Mesenchymal stem cell (in vitro differentiated cells and primary cell): Measurements from ENCODE around the gene GNG13.

ENCODE experiments used
- DNase-seq: peaks from one replicate; pipeline ENCODE4 v3.0.0-alpha.2; 2013
- H2AFZ ChIP-seq: one replicate; pipeline ENCODE4 v1.6.1; 2013; ENCODE audit warnings: low read depth, mild to moderate bottlenecking, control low read depth, inconsistent platforms, low read length, moderate library complexity
- H2AK5ac ChIP-seq: 2 replicates; pipeline ENCODE4 v1.6.1; 2013; ENCODE audit warnings: low read length, moderate library complexity, mild to moderate bottlenecking, inconsistent platforms; ENCODE audit not compliant: severe bottlenecking
- H2BK120ac ChIP-seq: one replicate; pipeline ENCODE4 v1.6.1; 2013; ENCODE audit warnings: low read depth, mild to moderate bottlenecking, inconsistent platforms, low read length, moderate library complexity
- H2BK12ac ChIP-seq, 2 experiments: one replicate each; pipeline ENCODE4 v1.6.1; 2013; ENCODE audit warnings: inconsistent platforms in 2 of 2, low read length in 2 of 2, mild to moderate bottlenecking in 2 of 2, moderate library complexity in 2 of 2, control low read depth in 1 of 2
- H2BK15ac ChIP-seq: one replicate; pipeline ENCODE4 v1.6.1; 2013; ENCODE audit warnings: mild to moderate bottlenecking, low read depth, inconsistent platforms; ENCODE audit not compliant: poor library complexity, severe bottlenecking
- H2BK5ac ChIP-seq: 2 replicates; pipeline ENCODE4 v1.6.1; 2013; ENCODE audit warnings: low read depth, mild to moderate bottlenecking, low read length, control low read depth, inconsistent platforms; ENCODE audit not compliant: poor library complexity, severe bottlenecking
- H3K14ac ChIP-seq, 2 experiments: one replicate each; pipeline ENCODE4 v1.6.1; 2013; ENCODE audit warnings: inconsistent platforms in 2 of 2, low read length in 2 of 2, control low read depth in 1 of 2, mild to moderate bottlenecking in 1 of 2, moderate library complexity in 1 of 2
- H3K18ac ChIP-seq, 2 experiments: one replicate each; pipeline ENCODE4 v1.6.1; 2013; ENCODE audit warnings: inconsistent platforms in 2 of 2, low read length in 2 of 2, control low read depth in 1 of 2, low read depth in 1 of 2, mild to moderate bottlenecking in 1 of 2
- H3K23ac ChIP-seq, 2 experiments: one replicate each; pipeline ENCODE4 v1.6.1; 2013; ENCODE audit warnings: inconsistent platforms in 2 of 2, low read length in 2 of 2, mild to moderate bottlenecking in 2 of 2, moderate library complexity in 2 of 2, control low read depth in 1 of 2
- H3K27ac ChIP-seq: 2 replicates; pipeline ENCODE4 v1.5.1; 2013; ENCODE audit warnings: mild to moderate bottlenecking, moderate library complexity, low read length, control low read depth, inconsistent platforms; ENCODE audit not compliant: poor library complexity, severe bottlenecking
- H3K27me3 ChIP-seq, 2 experiments: 2 replicates each; pipeline versions ENCODE4 v1.6.1 to v1.7.0; 2013; ENCODE audit warnings: low read length in 2 of 2, mild to moderate bottlenecking in 2 of 2, moderate library complexity in 2 of 2, control low read depth in 1 of 2, inconsistent platforms in 1 of 2; ENCODE audit not compliant: control insufficient read depth in 1 of 2, insufficient read depth in 1 of 2
- H3K36me3 ChIP-seq, 2 experiments: 2 replicates each; pipeline versions ENCODE4 v1.6.1 to v1.7.0; 2013; ENCODE audit warnings: low read length in 2 of 2, control low read depth in 1 of 2, inconsistent platforms in 1 of 2, low read depth in 1 of 2, mild to moderate bottlenecking in 1 of 2; ENCODE audit not compliant: insufficient read depth in 2 of 2, control insufficient read depth in 1 of 2
- H3K4ac ChIP-seq, 2 experiments: one replicate each; pipeline ENCODE4 v1.6.1; 2013; ENCODE audit warnings: inconsistent platforms in 2 of 2, low read length in 2 of 2, mild to moderate bottlenecking in 2 of 2, moderate library complexity in 2 of 2, control low read depth in 1 of 2, low read depth in 1 of 2
- H3K4me1 ChIP-seq: 2 replicates; pipeline ENCODE4 v1.6.1; 2013; ENCODE audit warnings: low read depth, low read length, control low read depth; ENCODE audit not compliant: control insufficient read depth, insufficient read depth
- H3K4me2 ChIP-seq: 2 replicates; pipeline ENCODE4 v1.6.1; 2013; ENCODE audit warnings: low read length, mild to moderate bottlenecking, inconsistent platforms; ENCODE audit not compliant: poor library complexity, severe bottlenecking
- H3K4me3 ChIP-seq, 2 experiments: 2 replicates each; pipeline versions ENCODE4 v1.5.1 to v1.7.0; 2013; ENCODE audit warnings: low read length in 2 of 2, mild to moderate bottlenecking in 2 of 2, control low read depth in 1 of 2, low read depth in 1 of 2; ENCODE audit not compliant: insufficient read depth in 1 of 2
- H3K79me1 ChIP-seq: replicated peaks from 2 replicates; pipeline ENCODE4 v1.6.1; 2013; ENCODE audit warnings: mild to moderate bottlenecking, control low read depth, low read length, inconsistent platforms; ENCODE audit not compliant: poor library complexity, severe bottlenecking
- H3K9ac ChIP-seq: 2 replicates; pipeline ENCODE4 v1.7.0; 2013; ENCODE audit warnings: mild to moderate bottlenecking, low read length, moderate library complexity
- H3K9me3 ChIP-seq: 2 replicates; pipeline ENCODE4 v1.7.0; 2013; ENCODE audit warnings: mild to moderate bottlenecking, low read length; ENCODE audit not compliant: control insufficient read depth
- H4K8ac ChIP-seq: one replicate; pipeline ENCODE4 v1.6.1; 2013; ENCODE audit warnings: inconsistent platforms, mild to moderate bottlenecking, low read length, moderate library complexity
- H4K91ac ChIP-seq: one replicate; pipeline ENCODE4 v1.6.1; 2013; ENCODE audit warnings: mild to moderate bottlenecking, low read length, inconsistent platforms
- WGBS: methylation state at CpG from one replicate; pipeline ENCODE4 v1.1.7; 2013; ENCODE audit warnings: mixed read lengths; 5-methylcytosine and 5-hydroxymethylcytosine counted together

The GNG13 gene

GRCh38 chr16:835373-835772, 34.8 kb upstream of the GNG13 start:
- H3K4ac ChIP-seq: no peak overlapping the region
- H2AK5ac ChIP-seq: no peak overlapping the region
- H3K4me2 ChIP-seq: no peak overlapping the region
- no peak overlapping the region for H2BK15ac ChIP-seq
- no peak overlapping the region for H4K8ac ChIP-seq
- no peak overlapping the region for H3K4me3 ChIP-seq
- no peak overlapping the region for H3K18ac ChIP-seq
- 88% methylated on average over 10 of the region's 10 CpGs for WGBS
- no peak overlapping the region for H3K27ac ChIP-seq
- no peak overlapping the region for H4K91ac ChIP-seq
- no peak overlapping the region for H2BK120ac ChIP-seq
- peaks cover 28% of the 10 kb centered on the region for H3K9me3 ChIP-seq
- H3K14ac ChIP-seq: no peak overlapping the region
- H2BK12ac ChIP-seq: no peak overlapping the region
- no peak overlapping the region for H3K23ac ChIP-seq
- H3K79me1 ChIP-seq: no peaks in the 10 kb centered on the region
- H3K4me1 ChIP-seq: peaks cover 1% of the 10 kb centered on the region
- no peak overlapping the region for H2AFZ ChIP-seq
- DNase-seq: no peak
- no peak overlapping the region for H3K9ac ChIP-seq
- H3K36me3 ChIP-seq: no peaks in the 10 kb centered on the region
- no peak overlapping the region for H2BK5ac ChIP-seq
- peaks cover 0 to 21% of the 10 kb centered on the region in 2 experiments for H3K27me3 ChIP-seq

DNA sequence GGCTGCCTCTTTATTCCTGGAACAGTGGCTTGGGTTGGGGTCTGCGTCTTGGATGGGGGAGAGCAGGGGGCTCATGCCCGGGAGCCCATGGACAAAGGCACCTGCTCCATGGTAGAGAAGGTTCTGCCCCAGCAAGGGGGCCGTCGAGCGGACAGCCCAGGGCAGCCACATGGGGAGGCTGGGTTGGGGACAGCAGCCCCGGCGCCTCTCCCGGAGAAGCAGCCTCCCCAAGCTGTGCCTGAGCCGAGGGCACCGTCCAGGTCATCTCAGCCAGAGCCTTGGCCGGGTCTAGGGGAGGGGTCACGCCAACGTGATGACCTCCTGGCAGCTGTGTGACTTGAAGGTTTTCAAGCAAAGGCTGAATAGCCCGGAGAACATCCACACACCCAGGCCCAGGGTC, 32.9 kb upstream of the GNG13 start:
- H3K36me3 ChIP-seq: no peaks in the 10 kb centered on the region
- no peak for DNase-seq
- H3K4ac ChIP-seq: no peak overlapping the region
- H3K9me3 ChIP-seq: peaks cover 28% of the 10 kb centered on the region
- H3K4me1 ChIP-seq: no peaks in the 10 kb centered on the region
- no peak overlapping the region for H2BK15ac ChIP-seq
- no peak overlapping the region for H4K91ac ChIP-seq
- no peak overlapping the region for H2AK5ac ChIP-seq
- no peak overlapping the region for H2AFZ ChIP-seq
- H3K4me3 ChIP-seq: no peak overlapping the region
- H3K27me3 ChIP-seq: peaks cover 0 to 29% of the 10 kb centered on the region in 2 experiments
- H3K18ac ChIP-seq: no peak overlapping the region
- no peak overlapping the region for H2BK12ac ChIP-seq
- 84% methylated on average over 14 of the region's 14 CpGs for WGBS
- H3K14ac ChIP-seq: no peak overlapping the region
- H2BK120ac ChIP-seq: no peak overlapping the region
- H3K4me2 ChIP-seq: no peak overlapping the region
- H3K9ac ChIP-seq: no peak overlapping the region
- no peaks in the 10 kb centered on the region for H3K79me1 ChIP-seq
- H3K27ac ChIP-seq: no peak overlapping the region
- H4K8ac ChIP-seq: no peak overlapping the region
- no peak overlapping the region for H3K23ac ChIP-seq
- no peak overlapping the region for H2BK5ac ChIP-seq

GRCh38 chr16:832652-833336, 32.3 kb upstream of the GNG13 start:
- Histone ChIP-seq H2AFZ (no peak overlapping the region), H3K9me3 (peaks cover 24% of the 10 kb centered on the region), H3K18ac (no peak overlapping the region), H2BK12ac (no peak overlapping the region), H3K4me2 (no peak overlapping the region), H2AK5ac (no peak overlapping the region), H3K27ac (no peak overlapping the region), H3K9ac (no peak overlapping the region), H3K14ac (no peak overlapping the region), H3K36me3 (no peaks in the 10 kb centered on the region), H2BK120ac (no peak overlapping the region), H2BK5ac (no peak overlapping the region), H2BK15ac (no peak overlapping the region), H3K4me1 (no peaks in the 10 kb centered on the region), H3K4me3 (no peak overlapping the region), H4K91ac (peak overlapping the region; percentile 12), H4K8ac (no peak overlapping the region), H3K4ac (no peak overlapping the region), H3K79me1 (no peaks in the 10 kb centered on the region), H3K23ac (no peak overlapping the region), H3K27me3 (peaks cover 0 to 35% of the 10 kb centered on the region in 2 experiments)
- 84% methylated on average over 30 of the region's 35 CpGs for WGBS
- DNase-seq: no peak

GRCh38 chr16:831571-832413, 31.3 kb upstream of the GNG13 start:
- Histone ChIP-seq H2BK5ac (no peak overlapping the region), H3K27me3 (peaks cover 0 to 44% of the 10 kb centered on the region in 2 experiments), H2AFZ (no peak overlapping the region), H3K23ac (no peak overlapping the region), H3K9ac (no peak overlapping the region), H2BK12ac (no peak overlapping the region), H2BK120ac (no peak overlapping the region), H2AK5ac (no peak overlapping the region), H3K4ac (no peak overlapping the region), H4K8ac (no peak overlapping the region), H3K18ac (no peak overlapping the region), H3K4me3 (no peak overlapping the region), H3K36me3 (no peaks in the 10 kb centered on the region), H4K91ac (no peak overlapping the region), H3K4me1 (no peaks in the 10 kb centered on the region), H3K27ac (no peak overlapping the region), H3K4me2 (no peak overlapping the region), H3K9me3 (peaks cover 22% of the 10 kb centered on the region), H3K14ac (no peak overlapping the region), H3K79me1 (no peaks in the 10 kb centered on the region), H2BK15ac (no peak overlapping the region)
- no peak for DNase-seq
- 84% methylated on average over 23 of the region's 27 CpGs for WGBS
